SU-DHL-6 (cell line): Measurements from ENCODE around the gene MPZL1.

ENCODE experiments used
- CTCF ChIP-seq: fragments of 200-600 bp; sonication (generic); IDR thresholded peaks from one replicate; pipeline ENCODE4 v1.5.1; 2017; ENCODE audit warnings: antibody characterized with exemption, mild to moderate bottlenecking, low read length, moderate library complexity; ENCODE audit not compliant: insufficient read depth, poor library complexity, severe bottlenecking
- EZH2phosphoT487 ChIP-seq: fragments of 200-600 bp; sonication (generic), shearing (Covaris generic); conservative IDR thresholded peaks from 2 replicates; pipeline ENCODE4 v1.6.1; 2018; ENCODE audit warnings: mild to moderate bottlenecking, antibody characterized with exemption, low read length, moderate library complexity, mixed read lengths

DNA sequence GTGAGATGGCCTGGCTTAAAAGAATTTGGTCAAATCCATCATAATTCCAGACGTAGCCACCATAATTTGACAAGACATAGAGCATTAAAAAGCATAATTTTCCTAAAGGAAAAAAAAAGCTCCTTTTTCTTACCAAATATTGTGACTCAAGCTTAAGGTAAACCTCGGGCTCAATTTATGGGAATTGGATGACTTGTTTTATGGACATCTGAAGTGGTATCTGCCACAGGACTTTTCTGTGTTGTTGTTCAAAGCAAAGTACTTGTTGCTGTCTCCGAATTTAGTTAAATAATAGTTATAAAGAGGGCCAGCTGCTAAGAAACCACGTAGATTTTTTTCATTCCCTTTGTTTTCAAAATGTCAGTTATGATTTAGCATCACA, 1.1 kb downstream of the MPZL1 start:
- TF ChIP-seq CTCF (no peak), EZH2phosphoT487 (no peak)
